Erythroblast (primary cell): Measurements from ENCODE around the gene PARM1.

ENCODE experiments used
- GATA1 ChIP-seq: IDR thresholded peaks from 2 replicates; pipeline ENCODE4 v1.6.1; 2011; ENCODE audit warnings: low read depth, mild to moderate bottlenecking, control low read depth, low read length, moderate library complexity
- POLR2A ChIP-seq: IDR thresholded peaks from 2 replicates; pipeline ENCODE4 v1.6.1; 2011; ENCODE audit warnings: mild to moderate bottlenecking, low read length

DNA sequence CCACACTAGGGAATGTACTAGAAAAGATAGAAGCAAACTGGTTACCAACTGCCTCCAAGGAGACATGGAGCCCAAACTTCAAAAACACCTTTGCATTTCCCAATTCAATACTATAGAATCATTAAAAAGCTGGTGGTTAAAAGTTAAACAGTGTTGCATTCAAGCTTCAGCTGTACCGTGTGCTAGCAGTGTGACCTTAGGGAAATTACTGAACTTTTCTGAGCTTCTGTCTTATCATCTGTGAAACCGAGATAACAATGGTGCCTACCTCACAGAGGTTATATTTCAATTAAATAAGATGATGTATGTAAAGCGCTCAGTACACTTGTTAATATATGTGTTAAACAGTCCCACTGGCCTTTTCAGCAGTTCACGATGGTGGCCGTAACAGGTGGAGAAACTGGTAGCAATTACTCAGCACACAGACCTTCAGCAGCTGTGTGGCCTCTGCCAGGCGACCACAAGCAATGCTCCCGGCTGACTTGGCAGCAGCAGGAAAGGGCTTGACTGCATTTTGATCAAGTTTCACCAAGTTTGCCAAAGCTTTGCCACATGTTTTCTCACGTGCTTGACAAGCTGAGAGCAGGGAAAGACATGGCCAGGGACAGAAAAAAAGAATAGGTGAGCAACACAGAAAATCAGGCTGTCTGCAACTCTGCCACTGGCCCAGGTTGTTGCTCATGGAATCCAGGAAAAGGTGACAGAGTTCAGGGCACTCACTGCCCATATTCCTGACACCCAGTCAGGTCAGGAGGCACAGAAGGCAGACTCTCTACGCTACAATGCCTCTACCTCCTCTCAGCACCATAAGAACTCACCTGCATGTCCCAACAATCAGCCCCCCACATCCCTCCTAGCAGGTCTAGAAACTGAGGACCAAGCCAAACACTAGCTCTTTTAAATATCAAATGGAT, 72.1 kb downstream of the PARM1 start:
- TF ChIP-seq POLR2A (no peak), GATA1 (no peak)
